HG02642 (cell line): ENCODE data around the gene ENO1.
"Not testable (repeated sequence)": the region's sequence is repeated elsewhere in the genome, so short reads cannot be mapped to it uniquely, and the experiment has no call there.

ENCODE experiments used
- ATAC-seq: cut with Tn5 transposase; IDR thresholded peaks from one replicate; pipeline ENCODE4 v1.9.1; 2021; ENCODE audit warnings: mild to moderate bottlenecking; ENCODE audit not compliant: unreplicated experiment, poor library complexity

Gene ENO1

GRCh38 chr1:8848663-8849386, 29.7 kb downstream of the ENO1 start:
- peak; percentile 64 for ATAC-seq

DNA sequence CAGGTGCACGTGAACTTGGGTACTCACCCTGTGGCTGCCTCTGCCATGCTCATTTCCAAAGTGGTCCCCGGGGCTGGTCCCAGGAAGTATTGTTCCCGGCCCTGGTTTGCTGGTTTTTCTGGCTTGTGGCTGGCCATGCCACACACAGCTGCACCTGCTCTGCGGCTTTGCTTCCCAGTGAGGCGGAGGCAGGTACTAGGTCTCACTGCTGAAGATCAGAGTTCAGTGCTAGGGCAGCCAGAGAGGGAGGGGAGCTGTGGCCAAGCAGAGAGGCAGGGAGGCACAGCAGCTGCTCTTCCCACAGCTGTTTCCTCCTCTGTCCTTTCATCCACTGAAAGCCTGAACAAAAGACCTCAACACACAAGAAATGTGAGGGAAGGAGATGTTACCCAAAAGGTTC, 30.5 kb downstream of the ENO1 start:
- no peak for ATAC-seq

DNA sequence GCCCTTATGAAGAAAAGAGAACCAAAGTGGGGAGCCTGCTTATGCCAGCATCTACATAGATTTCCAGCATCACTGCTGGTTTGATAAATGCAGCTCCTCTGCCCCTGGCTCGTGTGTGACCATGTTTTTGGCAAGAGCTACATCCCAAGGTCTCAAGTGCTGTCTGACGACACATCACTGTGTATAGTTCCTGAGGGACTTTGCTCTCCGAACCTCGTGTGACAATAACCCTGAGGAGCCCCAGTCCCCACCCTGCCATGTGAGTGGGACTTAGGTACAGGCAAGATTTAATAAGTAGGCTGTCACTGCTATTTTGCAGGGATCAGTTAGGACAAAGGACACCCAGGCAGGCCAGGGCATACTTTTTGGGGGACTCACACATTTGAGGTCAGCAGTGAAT, 32.2 kb downstream of the ENO1 start:
- ATAC-seq, result no peak

DNA sequence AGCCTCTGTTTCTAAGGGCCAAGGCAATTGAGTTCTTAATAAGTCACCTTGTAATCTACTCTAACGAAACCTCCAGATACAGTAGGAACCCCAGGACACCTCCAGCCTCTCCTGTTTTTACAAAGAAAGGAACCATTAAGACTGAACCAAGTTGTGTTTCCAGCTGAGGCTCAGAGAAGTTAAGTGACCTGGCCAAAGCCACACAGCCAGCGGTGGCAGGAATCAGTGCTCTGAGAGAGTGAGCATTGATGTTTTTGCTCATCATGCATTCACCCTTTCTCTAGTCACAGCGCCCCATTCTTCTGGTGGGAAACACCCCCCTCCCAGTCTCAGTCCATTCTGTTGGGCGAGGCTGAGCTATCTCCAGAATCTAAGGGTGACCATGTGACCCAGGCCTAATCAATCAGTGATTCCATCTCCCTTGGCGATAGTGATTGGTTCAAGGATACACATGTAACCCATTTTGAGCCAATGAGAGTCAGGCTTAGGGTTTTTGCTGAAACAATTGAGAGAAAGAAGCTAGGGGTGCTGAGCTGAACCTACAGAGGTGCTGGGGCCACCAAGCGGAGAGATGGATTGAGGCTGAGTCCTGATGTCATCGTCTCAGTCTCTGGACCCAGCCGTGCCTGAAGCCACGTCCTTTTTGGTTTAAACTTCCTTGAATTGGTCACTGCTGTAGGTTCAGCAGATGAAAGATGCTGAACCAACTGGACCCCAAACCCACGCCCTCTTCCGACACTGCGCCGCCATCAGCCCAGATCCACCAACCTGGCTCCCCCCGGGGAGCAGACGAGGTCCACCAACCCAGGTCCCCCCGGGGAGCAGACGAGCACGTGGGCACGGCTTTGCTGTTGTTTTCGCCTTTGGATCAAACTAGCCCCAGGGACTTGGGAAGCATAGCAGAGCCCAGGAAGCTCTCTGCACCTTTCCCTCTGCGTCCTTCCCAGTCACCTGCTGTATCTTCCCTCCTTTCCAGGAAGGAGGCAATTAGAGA, 33.1 kb downstream of the ENO1 start:
- ATAC-seq, result no peak

DNA sequence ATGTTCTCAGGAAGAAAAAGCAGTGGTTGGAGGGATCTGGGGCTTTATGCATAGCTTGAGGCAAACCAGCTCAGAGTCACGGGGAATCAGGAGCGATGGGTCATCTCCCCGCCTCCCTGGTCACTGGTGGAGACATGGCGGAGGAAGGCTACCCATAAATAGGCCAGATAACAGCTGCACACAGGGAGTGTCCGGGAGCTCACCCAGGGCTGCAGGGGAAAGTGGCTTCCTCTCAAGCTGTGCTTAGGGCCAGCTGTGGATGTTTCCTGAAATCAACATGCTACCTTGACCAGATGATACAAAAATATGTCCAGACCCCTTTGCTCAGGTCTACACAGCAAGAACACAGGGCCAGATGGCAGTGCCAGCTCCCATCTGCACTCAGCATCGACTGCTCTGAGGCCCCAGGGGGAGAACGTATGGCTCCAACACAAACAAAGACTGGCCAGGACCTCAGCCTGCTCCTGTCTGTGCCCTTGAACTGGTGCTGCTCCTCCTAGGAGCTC, 33.9 kb downstream of the ENO1 start:
- ATAC-seq, result no peak

- ATAC-seq, result no peak
Measured at GRCh38 chr1:8841395-8841794, 37.1 kb downstream of the ENO1 start.

DNA sequence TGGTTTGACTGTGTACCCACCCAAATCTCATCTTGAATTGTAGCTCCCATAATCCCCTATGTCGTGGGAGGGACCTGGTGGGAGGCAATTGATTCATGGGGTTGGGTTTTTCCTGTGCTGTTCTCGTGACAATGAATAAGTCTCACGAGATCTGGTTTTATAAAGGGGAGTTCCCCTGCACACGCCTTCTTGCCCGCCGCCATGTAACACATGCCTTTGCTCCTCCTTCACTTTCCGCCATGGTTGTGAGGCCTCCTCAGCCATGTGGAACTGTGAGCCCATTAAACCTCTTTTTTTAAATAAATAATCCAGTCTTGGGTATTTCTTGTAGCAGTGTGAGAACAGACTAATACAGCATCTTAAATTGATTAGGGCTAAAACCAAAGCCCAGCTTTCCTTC, 38.5 kb downstream of the ENO1 start:
- ATAC-seq, result no peak

DNA sequence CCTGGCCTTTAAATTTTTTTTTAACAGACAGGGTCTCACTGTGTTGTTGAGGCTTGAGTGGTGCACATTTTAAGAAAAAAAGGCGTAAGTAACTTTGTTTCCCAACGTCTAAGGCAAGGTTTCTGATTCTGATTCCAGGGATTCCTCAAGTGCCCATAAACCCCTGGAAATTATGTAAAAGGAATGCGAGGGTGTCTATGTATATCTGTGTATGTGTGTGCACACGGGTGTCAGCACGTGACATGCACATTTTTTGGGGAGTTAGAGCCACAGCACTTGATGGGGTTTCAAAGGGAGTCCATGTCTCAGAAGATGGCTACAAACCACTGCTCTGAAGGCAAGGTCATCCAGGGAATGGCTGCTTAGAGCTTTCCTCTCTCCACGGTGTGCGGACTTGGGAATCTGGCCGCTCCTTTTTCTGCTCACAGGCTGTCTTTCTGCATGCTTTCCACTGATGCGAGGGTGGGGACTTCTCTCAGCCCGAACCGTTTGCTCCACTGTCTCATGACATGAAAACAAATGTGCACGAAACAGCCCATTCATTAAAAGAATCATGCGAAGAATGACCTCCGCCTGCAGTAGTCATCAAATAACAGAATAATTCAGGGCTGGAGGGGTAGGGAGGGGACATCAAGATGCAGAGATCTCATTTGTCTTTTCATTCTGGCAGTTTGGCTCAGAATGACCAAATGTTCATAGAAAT, 42.4 kb downstream of the ENO1 start:
- no peak for ATAC-seq

DNA sequence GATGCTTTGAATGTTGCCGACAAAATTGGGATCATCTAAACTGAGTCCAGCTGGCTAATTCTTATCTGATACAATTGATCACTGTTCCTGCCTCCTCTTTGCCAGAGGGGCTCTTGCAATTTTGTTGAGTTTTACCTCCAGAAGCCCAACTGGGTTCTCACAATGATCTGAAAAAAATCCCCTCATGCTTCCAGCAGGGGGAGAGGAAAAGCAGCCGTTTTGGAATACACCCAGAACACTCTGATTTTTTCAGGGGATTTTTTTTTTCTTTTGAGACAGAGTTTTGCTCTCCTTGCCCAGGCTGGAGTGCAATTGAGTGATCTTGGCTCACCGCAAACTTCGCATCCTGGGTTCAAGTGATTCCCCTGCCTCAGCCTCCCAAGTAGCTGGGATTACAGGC, 47.1 kb downstream of the ENO1 start:
- ATAC-seq, result no peak

- ATAC-seq, result not testable (repeated sequence)
Measured at GRCh38 chr1:8830732-8831131, 47.8 kb downstream of the ENO1 start.

DNA sequence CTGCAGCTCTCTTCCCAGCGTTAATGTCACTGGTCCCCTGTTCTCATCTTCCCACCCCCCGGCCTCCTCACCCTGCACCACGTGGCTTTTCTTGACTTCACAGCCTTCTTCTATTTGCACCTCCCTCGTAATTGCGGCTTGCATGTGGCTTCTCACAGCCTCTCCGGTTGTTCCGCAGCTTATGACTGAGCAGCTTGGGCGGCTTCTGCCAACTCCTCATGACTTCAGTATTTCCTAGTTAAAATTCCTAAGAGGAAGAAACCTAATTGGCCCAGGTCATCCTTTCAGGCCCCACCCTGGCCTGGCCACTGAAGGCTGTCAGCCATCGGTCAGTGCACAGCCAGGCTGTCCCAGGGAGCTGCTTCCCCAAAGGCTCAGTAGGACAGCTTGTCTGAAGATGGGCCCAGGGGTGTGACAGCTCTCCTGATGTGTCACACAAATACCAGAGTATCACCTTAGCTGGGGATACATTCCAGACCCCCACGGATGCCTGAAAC, 52.5 kb downstream of the ENO1 start:
- no peak for ATAC-seq

- ATAC-seq, result no peak
Measured at GRCh38 chr1:8823295-8823664, 55.2 kb downstream of the ENO1 start.

DNA sequence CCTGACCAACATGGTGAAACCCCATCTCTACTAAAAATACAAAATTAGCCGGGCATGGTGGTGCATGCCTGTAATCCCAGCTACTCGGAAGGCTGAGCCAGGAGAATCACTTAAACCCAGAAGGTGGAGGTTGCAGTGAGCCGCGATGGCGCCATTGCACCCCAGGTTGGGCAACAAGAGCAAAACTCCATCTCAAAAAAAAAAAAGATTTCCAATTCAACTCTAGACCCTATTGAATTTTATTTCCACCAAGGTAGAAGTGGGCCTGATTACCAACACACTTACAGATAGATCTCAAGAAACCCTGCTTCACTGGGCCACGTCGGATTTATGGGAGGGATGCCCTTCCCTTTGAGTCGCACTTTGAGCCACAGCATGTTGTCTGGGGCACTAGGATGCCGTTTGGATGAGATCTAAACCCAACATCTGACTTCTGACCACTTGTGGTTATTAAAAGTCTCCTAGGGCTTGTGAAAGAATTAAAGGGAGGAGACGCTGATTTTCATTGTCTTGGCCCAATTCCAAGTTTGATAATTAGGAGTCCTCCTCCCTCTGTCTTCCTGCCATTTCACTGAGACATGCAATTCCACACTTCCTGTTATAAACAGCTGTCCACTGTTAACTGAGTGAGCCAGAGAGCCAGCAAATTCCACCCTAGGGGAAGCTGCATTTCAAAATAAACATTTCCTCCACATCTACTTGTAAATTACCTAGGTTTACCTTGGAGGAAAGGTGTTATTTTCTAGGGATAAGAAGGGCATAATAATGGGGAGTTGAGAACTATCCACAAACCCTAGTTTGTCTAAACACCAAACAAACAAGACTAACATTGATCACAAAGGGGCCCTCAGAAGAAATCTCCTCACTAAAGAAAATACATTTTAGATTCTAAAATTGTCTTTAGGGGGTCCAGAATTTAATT, 55.9 kb downstream of the ENO1 start:
- ATAC-seq, result no peak

- ATAC-seq, result no peak
Measured at GRCh38 chr1:8821084-8821483, 57.4 kb downstream of the ENO1 start.

- not testable (repeated sequence) for ATAC-seq
Measured at GRCh38 chr1:8818789-8819188, 59.7 kb downstream of the ENO1 start.

- no peak for ATAC-seq
Measured at GRCh38 chr1:8818325-8818775, 60.1 kb downstream of the ENO1 start.

- ATAC-seq, result peak; percentile 94
Measured at GRCh38 chr1:8817412-8818324, 60.8 kb downstream of the ENO1 start, which contains the start of gene RERE. Gene RERE, minus strand, starts transcription at chr1:8817640.

GRCh38 chr1:8816831-8817411, 61.6 kb downstream of the ENO1 start:
- ATAC-seq, result peak; percentile 31
